ENCODE measurements around the gene CYP1A2.

CYP1A2 gene

DNA sequence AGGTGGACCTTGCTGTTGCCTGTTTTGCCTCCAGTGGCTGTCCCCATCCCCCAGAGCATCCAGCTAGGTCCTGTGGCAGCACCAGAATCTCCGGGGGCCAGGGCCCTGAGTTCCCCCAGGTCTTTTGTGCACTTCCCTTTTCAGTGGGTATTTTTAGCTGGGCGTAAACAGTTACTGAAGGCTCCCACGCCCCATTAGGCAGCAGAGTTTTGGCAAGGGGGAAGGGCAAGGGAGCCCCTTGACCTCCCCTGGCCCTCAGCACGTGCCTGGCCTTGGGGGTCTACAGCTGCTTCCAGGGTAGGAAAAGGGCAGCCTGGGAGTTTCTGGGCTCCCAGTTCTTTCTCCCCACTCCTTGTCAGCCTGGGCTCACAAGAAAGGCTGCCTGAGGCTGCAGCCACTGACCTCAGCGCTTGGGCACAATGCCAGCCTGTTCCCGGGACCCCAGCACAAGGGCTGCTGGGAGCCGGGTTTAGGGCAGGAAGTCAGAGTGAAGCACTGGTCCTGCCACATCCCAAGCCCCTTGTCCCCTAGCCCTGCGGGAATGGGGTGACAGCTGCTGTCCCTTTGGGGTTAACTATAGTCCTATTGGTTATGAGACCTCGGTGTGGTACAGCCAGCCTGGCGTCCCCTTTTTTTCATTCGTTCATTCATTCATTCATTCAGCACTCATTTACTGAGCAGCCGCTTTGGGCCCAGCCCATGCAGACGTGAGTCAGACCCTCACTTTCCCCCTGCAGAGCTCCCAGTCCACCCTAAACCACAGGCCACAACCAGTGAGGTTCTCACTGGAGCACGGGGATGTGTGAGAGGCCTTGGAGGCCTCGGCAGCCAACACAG is 41.7 kb downstream of the CYP1A2 start:
- no peak for DNase-seq (ENCODE audit: low read depth)

DNA sequence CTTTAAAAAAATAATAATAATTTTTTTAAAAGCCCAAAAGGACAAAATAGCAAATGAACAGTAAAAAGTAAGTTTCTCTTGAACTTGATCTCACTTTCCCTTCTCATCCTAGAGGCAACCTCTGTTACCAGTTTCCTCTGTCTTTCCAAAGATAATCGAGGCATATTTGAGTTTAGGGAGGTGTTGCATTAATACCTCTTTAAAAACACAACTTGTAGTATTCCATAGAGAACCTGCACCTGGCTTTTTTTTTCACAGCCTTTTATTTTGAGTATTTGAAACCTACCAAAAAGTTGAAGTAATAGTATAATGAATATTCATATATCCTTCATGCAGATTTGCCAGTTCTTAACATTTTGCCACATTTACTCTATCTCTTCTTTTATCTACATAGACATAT is 42.4 kb downstream of the CYP1A2 start:
- DNase-seq (ENCODE audit: low read depth) = no peak

DNA sequence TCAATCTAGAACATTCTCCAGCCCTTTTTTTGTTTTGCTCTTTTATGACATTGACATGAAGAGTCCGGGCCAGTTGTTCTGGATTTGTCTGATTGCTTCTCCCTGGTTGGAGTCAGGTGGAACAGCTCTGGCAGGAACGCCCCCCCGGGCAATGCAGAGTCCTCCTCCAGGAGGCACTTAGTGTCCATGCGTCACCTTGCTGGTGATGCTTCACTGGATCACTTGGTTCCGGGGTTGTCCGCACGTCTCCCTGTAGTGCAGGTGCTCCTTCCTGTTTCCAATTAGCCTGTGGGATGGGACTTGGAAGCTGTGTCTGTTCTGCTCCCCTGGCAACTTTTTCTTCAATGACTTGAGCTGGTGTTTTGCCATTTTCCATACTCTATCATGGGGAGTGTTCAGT is 43.0 kb downstream of the CYP1A2 start:
- DNase-seq (ENCODE audit: low read depth) = no peak

DNA sequence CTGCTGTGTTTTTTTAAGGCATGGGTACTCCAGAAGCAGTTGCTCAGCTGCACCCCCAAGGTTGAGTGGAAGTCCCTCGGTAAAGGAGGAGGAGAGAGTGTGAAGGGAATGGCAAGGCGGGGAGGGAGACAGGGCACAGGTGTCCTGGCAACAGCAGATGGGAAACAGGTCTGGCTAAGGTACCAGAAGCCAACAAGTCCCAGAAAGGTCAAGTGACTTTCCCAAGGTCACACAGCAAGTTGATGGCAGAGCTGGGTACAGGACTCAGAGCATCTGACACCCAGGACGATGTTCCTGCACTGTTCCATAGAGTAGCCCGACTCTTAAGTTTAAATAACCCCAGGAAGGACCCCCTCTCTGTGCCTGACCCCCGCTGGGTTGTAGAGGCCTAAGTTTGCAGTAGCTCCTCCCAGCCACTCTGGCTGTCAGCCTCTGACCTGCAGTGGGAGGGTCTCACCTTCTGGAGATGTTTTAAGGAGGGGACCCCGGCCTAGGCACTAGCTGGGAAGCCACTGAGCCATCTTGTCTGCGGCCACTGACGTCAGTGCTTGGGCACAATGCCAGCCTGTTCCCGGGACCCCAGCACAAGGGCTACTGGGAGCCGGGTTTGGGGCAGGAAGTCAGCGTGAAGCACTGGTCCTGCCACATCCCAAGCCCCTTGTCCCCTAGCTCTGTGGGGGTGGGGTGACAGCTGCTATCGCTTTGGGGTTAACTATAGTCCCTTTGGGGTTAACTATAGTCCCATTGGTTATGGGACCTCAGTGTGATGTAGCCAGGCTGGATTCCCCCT is 43.8 kb downstream of the CYP1A2 start:
- DNase-seq (ENCODE audit: low read depth) = no peak

DNA sequence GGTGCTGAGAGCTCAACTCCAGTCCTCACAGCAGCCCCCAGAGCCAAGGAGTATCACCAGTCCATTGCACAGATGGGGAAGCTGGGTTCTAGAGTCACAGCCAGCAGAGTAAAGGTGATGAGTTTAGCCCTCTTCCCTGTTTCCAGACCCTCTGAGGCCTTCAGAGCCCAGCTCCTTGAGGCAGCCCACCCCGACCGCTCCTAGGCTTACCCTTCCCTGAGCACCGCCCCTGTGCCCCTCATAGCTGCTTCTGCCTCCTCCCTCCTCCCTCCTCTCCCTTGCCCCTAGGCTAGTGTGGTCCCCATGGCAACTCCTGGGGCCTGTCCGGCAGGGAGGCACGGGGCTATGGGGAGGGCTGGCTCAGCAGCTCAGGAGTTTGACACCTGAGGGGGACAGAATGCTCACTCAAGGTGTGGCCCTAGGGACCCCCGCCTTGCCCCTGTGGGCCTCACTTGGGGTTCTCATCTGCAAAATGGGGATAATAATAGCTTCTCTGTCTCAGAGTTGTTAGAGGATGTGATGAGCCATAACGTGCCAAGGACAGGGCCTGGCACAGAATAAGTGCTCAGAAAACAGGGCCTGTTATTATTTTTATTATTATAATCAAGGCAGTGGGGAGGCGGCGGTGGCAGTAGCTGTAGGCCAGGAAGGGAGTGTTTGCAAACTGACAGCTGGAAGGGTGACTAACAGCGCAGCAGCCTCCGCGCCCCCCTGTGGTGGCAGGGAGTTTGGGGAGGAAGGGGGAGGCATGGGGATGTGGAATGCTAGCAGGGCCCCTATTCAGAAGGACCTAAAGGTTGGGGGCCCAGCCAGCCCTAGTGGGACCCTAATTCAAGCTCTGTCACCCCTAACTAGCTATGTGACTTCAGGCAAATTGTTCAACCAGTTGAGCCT is 44.7 kb downstream of the CYP1A2 start:
- no peak for DNase-seq (ENCODE audit: low read depth)

DNA sequence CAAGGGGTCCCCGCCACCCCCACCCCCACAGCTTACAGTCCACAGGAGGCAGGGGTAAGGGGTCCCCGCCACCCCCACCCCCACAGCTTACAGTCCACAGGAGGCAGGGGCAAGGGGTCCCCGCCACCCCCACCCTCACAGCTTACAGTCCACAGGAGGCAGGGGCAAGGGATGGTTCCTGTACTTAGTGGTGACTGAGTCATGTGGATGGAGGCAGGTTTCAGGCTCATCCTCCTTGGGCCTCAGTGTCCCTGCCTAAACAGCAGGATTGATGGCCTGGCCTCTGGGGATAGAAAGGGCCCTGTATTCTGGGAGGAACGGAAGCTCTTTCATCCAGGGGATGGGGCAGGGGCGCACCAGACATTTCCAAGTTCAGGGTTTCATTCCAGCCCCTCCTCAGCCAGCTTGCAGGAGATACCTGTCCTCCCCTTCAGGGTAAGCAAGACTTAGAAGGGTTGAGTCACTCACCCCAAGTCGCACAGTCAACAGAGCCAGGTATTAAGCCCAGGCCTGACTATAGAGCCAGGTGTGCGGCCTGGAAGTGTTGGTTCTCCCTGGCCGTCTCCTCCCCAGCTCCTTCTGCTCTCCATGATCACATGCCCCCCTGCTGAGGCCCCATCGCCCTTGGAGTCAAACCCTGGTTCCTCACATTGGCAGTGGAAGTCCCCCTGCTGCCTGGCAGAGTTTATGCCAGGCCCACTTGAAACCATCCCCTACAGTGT is 45.8 kb downstream of the CYP1A2 start:
- no peak for DNase-seq (ENCODE audit: low read depth)

DNA sequence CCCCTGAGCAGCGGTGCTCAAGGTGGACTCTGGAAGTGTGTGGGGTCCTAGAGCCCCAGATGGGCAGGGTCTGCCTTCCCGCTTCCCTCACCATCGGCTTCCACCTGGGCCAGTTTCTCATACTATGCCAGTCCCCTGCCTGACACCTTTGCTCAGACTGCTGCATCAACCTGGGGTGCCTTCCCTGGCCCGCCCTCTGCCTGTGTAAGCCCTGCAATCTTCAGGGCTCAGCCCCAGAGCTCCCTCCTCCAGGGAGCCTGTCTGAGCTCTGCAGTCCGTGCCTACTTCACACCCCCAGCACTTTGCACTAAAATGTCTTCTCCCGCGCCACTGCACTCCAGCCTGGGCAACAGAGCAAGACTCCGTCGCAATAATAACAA is 46.3 kb downstream of the CYP1A2 start:
- no peak for DNase-seq (ENCODE audit: low read depth)

DNA sequence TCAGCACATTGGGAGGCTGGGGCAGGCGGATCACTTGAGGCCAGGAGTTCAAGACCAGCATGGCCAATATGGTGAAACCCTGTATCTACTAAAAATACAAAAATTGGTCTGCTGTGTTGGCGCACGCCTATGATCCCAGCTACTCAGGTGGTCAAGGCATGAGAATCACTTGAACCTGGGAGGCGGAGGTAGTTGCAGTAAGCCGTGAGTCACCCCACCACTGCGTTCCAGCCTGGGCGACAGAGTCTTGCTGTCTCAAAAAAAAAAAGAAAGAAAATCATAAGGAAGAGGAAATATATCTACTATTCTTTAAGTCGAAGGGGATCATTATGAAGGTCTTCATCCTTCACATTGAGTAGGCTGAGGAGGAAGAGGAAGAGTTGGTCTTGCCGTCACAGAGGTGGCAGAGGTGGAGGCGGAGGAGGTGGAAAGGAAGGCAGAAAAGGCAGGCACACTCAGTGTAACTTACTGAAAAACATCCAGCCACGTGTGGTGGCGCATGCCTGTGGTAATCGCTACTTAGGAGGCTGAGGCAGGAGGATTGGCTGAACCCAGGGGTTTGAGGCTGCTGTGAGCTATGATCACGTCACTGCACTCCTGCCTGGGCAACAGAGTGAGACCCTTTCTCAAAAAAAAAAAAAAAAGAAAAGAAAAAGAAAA is 47.5 kb downstream of the CYP1A2 start:
- DNase-seq (ENCODE audit: low read depth) = no peak

DNA sequence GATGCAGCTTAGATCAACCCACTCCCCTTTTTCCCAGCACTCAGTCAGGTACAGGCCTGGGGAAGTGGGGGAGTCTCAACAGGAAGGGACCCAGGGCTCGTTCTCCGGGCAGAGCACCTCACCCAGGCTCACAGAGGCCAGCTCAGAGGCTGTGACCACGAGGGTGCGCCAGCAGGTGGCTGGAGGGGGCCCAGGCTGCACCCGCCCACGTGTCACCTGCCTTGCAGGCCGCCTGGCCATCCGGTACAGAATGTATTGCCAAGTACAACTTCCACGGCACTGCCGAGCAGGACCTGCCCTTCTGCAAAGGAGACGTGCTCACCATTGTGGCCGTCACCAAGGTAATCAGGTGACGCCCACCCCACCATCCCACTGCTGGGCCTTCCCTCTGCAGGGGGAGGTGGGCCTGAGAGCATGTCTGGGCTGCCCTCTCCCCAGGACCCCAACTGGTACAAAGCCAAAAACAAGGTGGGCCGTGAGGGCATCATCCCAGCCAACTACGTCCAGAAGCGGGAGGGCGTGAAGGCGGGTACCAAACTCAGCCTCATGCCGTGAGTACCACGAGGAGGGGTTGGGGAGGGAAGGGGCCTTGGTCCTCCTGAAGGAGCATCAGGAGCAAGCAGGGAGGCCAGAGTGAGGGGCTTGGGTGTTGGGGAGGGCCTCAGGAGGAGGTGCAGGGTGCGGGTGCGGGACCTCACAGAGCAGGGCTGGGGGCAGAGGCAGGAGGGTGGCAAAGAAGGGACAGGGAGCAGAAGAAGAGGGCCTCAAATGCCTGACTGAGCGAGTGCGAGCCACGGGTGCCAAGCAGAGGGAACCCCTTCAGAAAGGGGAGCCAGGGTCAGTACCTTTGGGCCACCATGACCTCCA is 50.0 kb downstream of the CYP1A2 start:
- DNase-seq (ENCODE audit: low read depth) = no peak

DNA sequence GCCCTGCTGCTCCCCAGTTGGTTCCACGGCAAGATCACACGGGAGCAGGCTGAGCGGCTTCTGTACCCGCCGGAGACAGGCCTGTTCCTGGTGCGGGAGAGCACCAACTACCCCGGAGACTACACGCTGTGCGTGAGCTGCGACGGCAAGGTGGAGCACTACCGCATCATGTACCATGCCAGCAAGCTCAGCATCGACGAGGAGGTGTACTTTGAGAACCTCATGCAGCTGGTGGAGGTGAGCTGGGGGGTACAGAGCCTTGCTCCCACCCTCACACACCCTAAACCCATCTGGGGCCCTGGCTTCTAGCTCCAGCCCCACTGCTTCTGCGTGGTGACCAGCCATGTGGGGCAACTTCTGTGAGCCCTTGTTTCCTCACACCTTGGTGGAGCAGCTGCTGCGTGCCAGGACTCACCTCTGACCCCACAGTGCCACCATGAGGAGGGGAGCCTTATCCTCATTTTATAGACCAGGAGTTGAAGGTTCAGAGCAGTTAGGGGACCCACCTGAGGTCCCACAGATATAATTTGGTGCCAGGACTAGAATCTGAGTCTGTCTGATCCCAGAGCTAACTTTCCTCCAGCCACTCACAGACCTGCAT is 50.7 kb downstream of the CYP1A2 start:
- DNase-seq (ENCODE audit: low read depth) = no peak

DNA sequence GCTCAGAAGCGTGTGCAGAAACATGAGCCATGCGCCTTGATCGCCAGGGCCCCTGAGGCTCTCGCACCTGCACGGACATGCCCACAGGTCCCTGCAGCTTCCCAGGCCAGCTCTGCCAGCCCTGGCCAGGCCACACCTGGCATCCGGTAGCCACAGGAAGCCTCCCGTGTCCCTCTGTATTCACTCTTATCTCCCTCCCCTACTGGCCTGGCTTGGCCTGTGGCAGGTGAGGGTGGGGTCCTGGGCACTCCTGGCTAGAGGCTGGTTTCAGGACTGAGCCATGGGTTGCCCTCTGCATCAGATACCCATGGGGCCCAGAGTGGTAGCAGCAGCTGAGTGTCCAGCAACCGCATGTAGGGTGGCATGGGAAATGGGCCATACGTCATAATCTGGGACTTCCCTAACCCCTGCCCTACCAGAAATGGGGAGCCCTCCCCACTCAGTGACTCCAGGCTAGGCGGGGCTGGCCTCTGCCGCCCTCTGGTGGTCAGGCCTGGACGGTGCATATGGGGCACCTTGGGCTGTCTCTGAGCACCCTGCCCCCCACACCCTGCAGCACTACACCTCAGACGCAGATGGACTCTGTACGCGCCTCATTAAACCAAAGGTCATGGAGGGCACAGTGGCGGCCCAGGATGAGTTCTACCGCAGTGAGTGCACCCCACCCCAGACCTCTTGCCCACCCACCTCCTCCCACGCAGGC is 51.4 kb downstream of the CYP1A2 start:
- no peak for DNase-seq (ENCODE audit: low read depth)

DNA sequence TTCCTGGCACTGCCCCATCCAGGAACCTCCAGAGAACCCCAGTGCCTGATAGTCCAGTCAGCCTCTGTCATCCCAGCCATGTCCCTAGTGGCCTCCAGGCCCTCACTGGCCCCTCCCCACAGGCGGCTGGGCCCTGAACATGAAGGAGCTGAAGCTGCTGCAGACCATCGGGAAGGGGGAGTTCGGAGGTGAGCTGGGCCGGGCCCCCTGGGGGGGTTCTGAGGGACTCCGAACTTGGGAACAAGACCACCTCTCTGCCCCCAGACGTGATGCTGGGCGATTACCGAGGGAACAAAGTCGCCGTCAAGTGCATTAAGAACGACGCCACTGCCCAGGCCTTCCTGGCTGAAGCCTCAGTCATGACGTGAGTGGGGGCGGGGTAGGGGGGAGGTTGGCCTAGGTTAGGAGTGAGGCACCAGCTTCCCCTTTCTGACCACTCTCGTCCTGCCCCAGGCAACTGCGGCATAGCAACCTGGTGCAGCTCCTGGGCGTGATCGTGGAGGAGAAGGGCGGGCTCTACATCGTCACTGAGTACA is 52.0 kb downstream of the CYP1A2 start:
- DNase-seq (ENCODE audit: low read depth) = no peak

DNA sequence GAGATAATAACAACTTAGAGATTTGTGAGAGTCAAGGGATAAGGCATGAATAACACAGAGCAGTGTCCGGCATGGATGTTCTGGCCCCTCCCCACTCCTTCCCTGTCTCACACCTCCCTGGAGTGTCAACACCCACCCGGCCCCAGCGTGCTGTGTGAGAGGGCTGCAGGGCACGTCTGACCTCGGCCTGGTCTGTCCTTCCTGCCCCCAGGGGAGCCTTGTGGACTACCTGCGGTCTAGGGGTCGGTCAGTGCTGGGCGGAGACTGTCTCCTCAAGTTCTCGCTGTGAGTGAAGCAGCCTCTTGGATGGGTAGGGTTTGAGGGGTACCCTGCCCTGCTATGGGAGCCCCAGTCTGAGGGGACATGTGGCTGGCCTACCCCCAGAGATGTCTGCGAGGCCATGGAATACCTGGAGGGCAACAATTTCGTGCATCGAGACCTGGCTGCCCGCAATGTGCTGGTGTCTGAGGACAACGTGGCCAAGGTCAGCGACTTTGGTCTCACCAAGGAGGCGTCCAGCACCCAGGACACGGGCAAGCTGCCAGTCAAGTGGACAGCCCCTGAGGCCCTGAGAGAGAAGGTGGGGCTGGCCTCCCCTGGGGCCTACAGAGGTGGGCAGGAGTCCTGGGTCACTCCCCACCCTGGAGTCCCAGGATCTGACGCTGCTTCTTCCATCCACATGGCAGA is 52.8 kb downstream of the CYP1A2 start:
- no peak for DNase-seq (ENCODE audit: low read depth)

DNA sequence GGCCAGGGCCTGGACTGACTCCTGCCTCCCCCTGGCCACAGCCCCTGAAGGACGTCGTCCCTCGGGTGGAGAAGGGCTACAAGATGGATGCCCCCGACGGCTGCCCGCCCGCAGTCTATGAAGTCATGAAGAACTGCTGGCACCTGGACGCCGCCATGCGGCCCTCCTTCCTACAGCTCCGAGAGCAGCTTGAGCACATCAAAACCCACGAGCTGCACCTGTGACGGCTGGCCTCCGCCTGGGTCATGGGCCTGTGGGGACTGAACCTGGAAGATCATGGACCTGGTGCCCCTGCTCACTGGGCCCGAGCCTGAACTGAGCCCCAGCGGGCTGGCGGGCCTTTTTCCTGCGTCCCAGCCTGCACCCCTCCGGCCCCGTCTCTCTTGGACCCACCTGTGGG is 53.6 kb downstream of the CYP1A2 start:
- no peak for DNase-seq (ENCODE audit: low read depth)

DNA sequence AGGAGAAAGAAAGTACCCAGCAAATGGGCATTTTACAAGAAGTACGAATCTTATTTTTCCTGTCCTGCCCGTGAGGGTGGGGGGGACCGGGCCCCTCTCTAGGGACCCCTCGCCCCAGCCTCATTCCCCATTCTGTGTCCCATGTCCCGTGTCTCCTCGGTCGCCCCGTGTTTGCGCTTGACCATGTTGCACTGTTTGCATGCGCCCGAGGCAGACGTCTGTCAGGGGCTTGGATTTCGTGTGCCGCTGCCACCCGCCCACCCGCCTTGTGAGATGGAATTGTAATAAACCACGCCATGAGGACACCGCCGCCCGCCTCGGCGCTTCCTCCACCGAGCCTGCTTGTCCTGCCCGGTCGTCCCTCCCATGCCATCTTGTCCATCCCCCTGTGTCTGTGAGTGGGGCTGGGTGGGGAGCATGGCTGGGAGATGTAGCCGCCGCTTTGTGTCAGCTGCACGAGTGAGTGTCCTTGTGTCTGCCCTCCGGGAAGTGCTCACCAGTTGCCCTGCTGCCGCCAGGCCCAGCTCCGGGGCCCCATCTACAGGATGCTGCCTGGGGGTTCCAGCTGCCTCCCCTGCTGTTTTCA is 54.3 kb downstream of the CYP1A2 start:
- DNase-seq (ENCODE audit: low read depth) = no peak

DNA sequence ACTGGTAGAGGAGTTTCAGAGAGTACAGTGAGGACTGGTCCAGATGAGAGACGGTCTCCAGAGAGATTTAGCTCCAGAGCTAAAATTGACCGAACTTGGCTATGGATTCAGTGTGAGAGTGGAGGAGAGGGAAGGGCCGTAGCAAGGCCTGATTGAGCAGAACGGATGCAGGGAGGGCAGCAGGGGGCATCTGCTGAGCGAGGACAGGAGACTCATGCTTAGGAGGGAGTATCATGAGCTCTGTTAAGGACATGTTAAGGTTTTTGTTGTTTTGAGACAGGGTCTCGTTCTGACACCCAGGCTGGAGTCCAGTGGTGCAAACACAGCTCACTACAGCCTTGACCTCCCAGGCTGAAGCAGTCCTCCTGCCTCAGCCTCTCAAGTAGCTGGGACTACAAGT is 56.3 kb downstream of the CYP1A2 start:
- DNase-seq (ENCODE audit: low read depth) = no peak

Measured in CMK (cell line).